ENCODE measurements around the gene TFE3. TPM values are rescaled to one million over a fixed set of nuclear protein-coding genes. Genes with fewer than 3 reads are reported as not detected.

The TFE3 gene
- total RNA-seq, 1 donor from 2014 or later: 141 TPM

GRCh38 chrX:49037883-49038475 lies 5.2 kb downstream of the TFE3 start:
- DNase-seq (ENCODE audit: low spot score in 2 of 2): no peak
- intact Hi-C loops (cut with DNase I): no loop called here

GRCh38 chrX:49030283-49030682 lies 12.9 kb downstream of the TFE3 start:
- intact Hi-C loops (cut with DNase I): no loop called here
- H3K36me3 ChIP-seq: peaks cover 35 to 40% of the 10 kb centered on the region in 2 donors

More at GRCh38 chrX:49037883-49038475, 5.2 kb downstream of the TFE3 start:
- H3K4me1 ChIP-seq: peaks cover 0 to 3% of the 10 kb centered on the region in 2 donors
- no peaks in the 10 kb centered on the region for H3K27me3 ChIP-seq
- no peaks in the 10 kb centered on the region for H3K9me3 ChIP-seq
- H3K4me3 ChIP-seq: no peak overlapping the region
- peak overlapping the region in 1 of 2 donors; percentile 98 for H3K27ac ChIP-seq
- peaks cover 33 to 51% of the 10 kb centered on the region in 2 donors for H3K36me3 ChIP-seq
- TF ChIP-seq CTCF (IDR thresholded peaks at IDR 0.05): no peak

GRCh38 chrX:49029876-49030275 lies 13.3 kb downstream of the TFE3 start:
- no peak for DNase-seq (ENCODE audit: low spot score in 2 of 2)
- no peaks in the 10 kb centered on the region for H3K9me3 ChIP-seq
- no peak overlapping the region for H3K27ac ChIP-seq
- peaks cover 35 to 40% of the 10 kb centered on the region in 2 donors for H3K36me3 ChIP-seq
- H3K4me3 ChIP-seq: no peak overlapping the region
- H3K4me1 ChIP-seq: no peaks in the 10 kb centered on the region
- H3K27me3 ChIP-seq: no peaks in the 10 kb centered on the region
- no peak for TF ChIP-seq CTCF (IDR thresholded peaks at IDR 0.05)
- intact Hi-C loops (cut with DNase I): no loop called here

More at GRCh38 chrX:49030283-49030682, 12.9 kb downstream of the TFE3 start:
- Histone ChIP-seq H3K4me1 (no peaks in the 10 kb centered on the region), H3K9me3 (no peaks in the 10 kb centered on the region), H3K4me3 (no peak overlapping the region), H3K27ac (no peak overlapping the region), H3K27me3 (no peaks in the 10 kb centered on the region)
- no peak for DNase-seq (ENCODE audit: low spot score in 2 of 2)
- no peak for TF ChIP-seq CTCF (IDR thresholded peaks at IDR 0.05)

DNA sequence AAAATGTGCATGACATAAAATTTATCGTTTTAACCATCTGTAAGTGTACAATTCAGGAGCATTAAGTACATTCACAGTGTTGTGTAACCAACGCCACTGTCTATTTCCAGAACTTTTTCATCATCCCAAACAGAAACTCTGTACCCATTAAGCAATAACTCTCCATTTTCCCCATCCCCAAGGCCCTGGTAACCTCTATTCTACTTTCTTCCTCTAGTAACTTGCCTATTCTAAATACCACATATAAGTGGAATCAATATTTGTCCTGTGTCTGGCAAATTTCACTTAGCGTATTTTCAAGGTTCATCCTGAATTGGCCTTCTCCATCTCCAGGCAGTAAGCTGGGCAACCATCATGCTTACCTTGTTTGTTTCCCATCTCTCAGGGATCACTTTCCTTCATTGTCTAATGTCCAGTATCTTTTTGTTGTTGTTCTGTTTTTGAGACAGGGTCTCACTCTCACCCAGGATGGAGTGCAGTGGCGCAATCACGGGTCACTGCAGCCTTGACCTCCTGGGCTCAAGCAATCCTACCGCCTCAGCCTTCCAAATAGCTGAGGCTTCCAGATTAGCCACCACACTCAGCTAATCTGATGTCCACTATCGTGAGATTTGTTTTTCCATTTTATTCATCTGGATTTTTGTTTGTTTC lies 23.4 kb downstream of the TFE3 start:
- Histone ChIP-seq H3K4me1 (no peaks in the 10 kb centered on the region), H3K4me3 (no peak overlapping the region), H3K27ac (no peak overlapping the region), H3K36me3 (no peaks in the 10 kb centered on the region), H3K27me3 (no peaks in the 10 kb centered on the region), H3K9me3 (no peaks in the 10 kb centered on the region)
- DNase-seq (ENCODE audit: low spot score in 2 of 2): no peak
- TF ChIP-seq CTCF (IDR thresholded peaks at IDR 0.05): no peak
- intact Hi-C loops (cut with DNase I): no loop called here

DNA sequence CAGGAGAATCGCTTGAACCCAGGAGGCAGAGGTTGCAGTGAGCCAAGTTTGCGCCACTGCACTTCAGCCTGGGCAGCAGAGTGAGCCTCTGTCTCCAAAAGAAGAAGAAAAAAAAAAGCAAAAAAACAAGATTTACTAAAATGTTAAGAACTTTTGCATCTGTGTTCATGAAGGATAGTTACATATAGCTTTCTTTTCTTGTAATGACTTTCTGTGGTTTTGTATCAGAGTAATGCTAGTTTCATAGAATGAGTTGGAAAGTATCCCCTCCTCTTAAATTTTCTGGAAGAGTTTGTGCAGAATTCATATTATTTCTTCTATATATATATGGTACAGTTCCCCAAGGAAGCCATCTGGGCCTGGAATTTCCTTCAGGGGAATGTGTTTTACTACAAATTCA lies 24.1 kb downstream of the TFE3 start:
- H3K36me3 ChIP-seq: no peaks in the 10 kb centered on the region
- no peak overlapping the region for H3K27ac ChIP-seq
- H3K4me3 ChIP-seq: no peak overlapping the region
- no peaks in the 10 kb centered on the region for H3K9me3 ChIP-seq
- no peaks in the 10 kb centered on the region for H3K27me3 ChIP-seq
- intact Hi-C loops (cut with DNase I): no loop called here
- no peak for DNase-seq (ENCODE audit: low spot score in 2 of 2)
- TF ChIP-seq CTCF (IDR thresholded peaks at IDR 0.05): no peak
- H3K4me1 ChIP-seq: no peaks in the 10 kb centered on the region
